ENCODE measurements around the gene UBE2D3.
A peak's percentile ranks its signal among the peaks of the same experiment; 100 is the strongest.
"Not testable (repeated sequence)": the region's sequence is repeated elsewhere in the genome, so short reads cannot be mapped to it uniquely, and the experiment has no call there.

The UBE2D3 gene

GRCh38 chr4:102826890-102827673 lies at the start of gene UBE2D3:
TSS of gene UBE2D3 (minus strand) at chr4:102827551. CDS start at chr4:102826508, 1,043 bp downstream.
- no peak within 1 kb of the TSS for H3K4me3 Mint-ChIP-seq
- no peak within 1 kb of the TSS for H3K27ac Mint-ChIP-seq
- peaks cover 28% of the 10 kb centered on the region for H3K4me1 Mint-ChIP-seq
- ATAC-seq = peak; percentile 71
- peak; percentile 93 to 98 for DNase-seq (ENCODE audit: low spot score in 2 of 2)
- no peaks in the 10 kb centered on the region for H3K36me3 Mint-ChIP-seq
- H3K9me3 Mint-ChIP-seq = no peaks in the 10 kb centered on the region

- no peak for ATAC-seq
- H3K36me3 Mint-ChIP-seq = peaks cover 38% of the 10 kb centered on the region
Measured at GRCh38 chr4:102871772-102872171, 44.4 kb upstream of the UBE2D3 start.

GRCh38 chr4:102869569-102870197 lies 42.3 kb upstream of the UBE2D3 start:
- no peak for DNase-seq (ENCODE audit: low spot score in 2 of 2)
- peaks cover 24% of the 10 kb centered on the region for H3K36me3 Mint-ChIP-seq
- peak overlapping the region; percentile 96 for H3K4me3 Mint-ChIP-seq
- H3K9me3 Mint-ChIP-seq = no peaks in the 10 kb centered on the region
- peak overlapping the region; percentile 99 for H3K27ac Mint-ChIP-seq
- H3K4me1 Mint-ChIP-seq = peaks cover 29% of the 10 kb centered on the region
- ATAC-seq = peak; percentile 56

More at GRCh38 chr4:102871772-102872171, 44.4 kb upstream of the UBE2D3 start:
- Mint-ChIP-seq H3K4me1 (peaks cover 24% of the 10 kb centered on the region), H3K9me3 (no peaks in the 10 kb centered on the region), H3K27ac (no peak overlapping the region), H3K4me3 (no peak overlapping the region)
- DNase-seq (ENCODE audit: low spot score in 2 of 2) = no peak

GRCh38 chr4:102868781-102869568 lies 41.6 kb upstream of the UBE2D3 start, which contains the start of gene CISD2:
TSS of gene CISD2 (plus strand) at chr4:102868992. CDS start at chr4:102869085, 93 bp downstream.
- Mint-ChIP-seq H3K36me3 (peaks cover 17% of the 10 kb centered on the region), H3K4me1 (peaks cover 31% of the 10 kb centered on the region), H3K27ac (peak within 1 kb of the TSS; percentile 99), H3K4me3 (peak within 1 kb of the TSS; percentile 96), H3K9me3 (no peaks in the 10 kb centered on the region)
- peak; percentile 93 for ATAC-seq
- peak; percentile 89 to 96 for DNase-seq (ENCODE audit: low spot score in 2 of 2)

GRCh38 chr4:102868153-102868780 lies 40.9 kb upstream of the UBE2D3 start:
- Mint-ChIP-seq H3K4me3 (peak overlapping the region; percentile 96), H3K36me3 (peaks cover 12% of the 10 kb centered on the region), H3K9me3 (no peaks in the 10 kb centered on the region), H3K27ac (peak overlapping the region; percentile 99), H3K4me1 (peaks cover 31% of the 10 kb centered on the region)
- peak in 1 of 2 donors; percentile 65 for DNase-seq (ENCODE audit: low spot score in 2 of 2)
- no peak for ATAC-seq

- H3K4me3 Mint-ChIP-seq = peak overlapping the region; percentile 96
Measured at GRCh38 chr4:102867278-102868152, 40.2 kb upstream of the UBE2D3 start.

GRCh38 chr4:102865327-102865726 lies 38.0 kb upstream of the UBE2D3 start:
- not testable (repeated sequence) for H3K36me3 Mint-ChIP-seq; H3K27ac Mint-ChIP-seq; H3K9me3 Mint-ChIP-seq; DNase-seq (ENCODE audit: low spot score in 2 of 2); ATAC-seq; H3K4me3 Mint-ChIP-seq
- H3K4me1 Mint-ChIP-seq = peaks cover 24% of the 10 kb centered on the region

More at GRCh38 chr4:102867278-102868152, 40.2 kb upstream of the UBE2D3 start:
- Mint-ChIP-seq H3K36me3 (peaks cover 8% of the 10 kb centered on the region), H3K27ac (peak overlapping the region; percentile 99), H3K4me1 (peaks cover 24% of the 10 kb centered on the region), H3K9me3 (no peaks in the 10 kb centered on the region)
- DNase-seq (ENCODE audit: low spot score in 2 of 2) (no peak), ATAC-seq (no peak)

GRCh38 chr4:102862747-102863146 lies 35.4 kb upstream of the UBE2D3 start:
- ATAC-seq = no peak
- DNase-seq (ENCODE audit: low spot score in 2 of 2) = no peak
- H3K27ac Mint-ChIP-seq = no peak overlapping the region
- H3K9me3 Mint-ChIP-seq = peaks cover 17% of the 10 kb centered on the region
- peaks cover 14% of the 10 kb centered on the region for H3K4me1 Mint-ChIP-seq
- H3K4me3 Mint-ChIP-seq = no peak overlapping the region
- no peaks in the 10 kb centered on the region for H3K36me3 Mint-ChIP-seq

GRCh38 chr4:102862016-102862415 lies 34.7 kb upstream of the UBE2D3 start:
- peaks cover 17% of the 10 kb centered on the region for H3K9me3 Mint-ChIP-seq
- peaks cover 14% of the 10 kb centered on the region for H3K4me1 Mint-ChIP-seq
- H3K27ac Mint-ChIP-seq = no peak overlapping the region
- ATAC-seq (no peak), DNase-seq (ENCODE audit: low spot score in 2 of 2) (no peak)
- no peak overlapping the region for H3K4me3 Mint-ChIP-seq
- H3K36me3 Mint-ChIP-seq = no peaks in the 10 kb centered on the region

- Mint-ChIP-seq H3K4me3 (no peak overlapping the region), H3K4me1 (peaks cover 13% of the 10 kb centered on the region), H3K27ac (no peak overlapping the region), H3K36me3 (no peaks in the 10 kb centered on the region), H3K9me3 (peaks cover 17% of the 10 kb centered on the region)
- ATAC-seq (no peak), DNase-seq (ENCODE audit: low spot score in 2 of 2) (no peak)
Measured at GRCh38 chr4:102860611-102861324, 33.4 kb upstream of the UBE2D3 start.

GRCh38 chr4:102858828-102859464 lies 31.6 kb upstream of the UBE2D3 start:
- no peaks in the 10 kb centered on the region for H3K36me3 Mint-ChIP-seq

GRCh38 chr4:102850370-102850769 lies 23.0 kb upstream of the UBE2D3 start:
- ATAC-seq = no peak
- Mint-ChIP-seq H3K27ac (no peak overlapping the region), H3K36me3 (no peaks in the 10 kb centered on the region), H3K4me3 (no peak overlapping the region), H3K9me3 (no peaks in the 10 kb centered on the region), H3K4me1 (peaks cover 5% of the 10 kb centered on the region)
- no peak for DNase-seq (ENCODE audit: low spot score in 2 of 2)

More at GRCh38 chr4:102858828-102859464, 31.6 kb upstream of the UBE2D3 start:
- peaks cover 17% of the 10 kb centered on the region for H3K9me3 Mint-ChIP-seq
- no peak for ATAC-seq
- H3K4me3 Mint-ChIP-seq = no peak overlapping the region
- no peak for DNase-seq (ENCODE audit: low spot score in 2 of 2)
- H3K27ac Mint-ChIP-seq = no peak overlapping the region
- H3K4me1 Mint-ChIP-seq = no peaks in the 10 kb centered on the region

GRCh38 chr4:102849579-102850104 lies 22.3 kb upstream of the UBE2D3 start:
- Mint-ChIP-seq H3K4me1 (peaks cover 5% of the 10 kb centered on the region), H3K27ac (no peak overlapping the region), H3K9me3 (no peaks in the 10 kb centered on the region), H3K36me3 (no peaks in the 10 kb centered on the region), H3K4me3 (no peak overlapping the region)
- no peak for ATAC-seq
- no peak for DNase-seq (ENCODE audit: low spot score in 2 of 2)

Data from stimulated activated effector memory CD8-positive, alpha-beta T cell treated with anti-CD3 and anti-CD28 coated beads, Interleukin-12 subunit alpha, Interleukin-12 subunit beta, amount 100 ng/mL, for 72 hours (primary cell).